CD1c-positive myeloid dendritic cell (primary cell): ENCODE measurements around the gene AXL.
"Not testable (repeated sequence)": the region's sequence is repeated elsewhere in the genome, so short reads cannot be mapped to it uniquely, and the experiment has no call there.

Experiments used
- DNase-seq: peaks from one replicate; pipeline ENCODE4 v3.0.0-alpha.2; 2016; ENCODE audit errors: extremely low spot score

Gene AXL

DNA sequence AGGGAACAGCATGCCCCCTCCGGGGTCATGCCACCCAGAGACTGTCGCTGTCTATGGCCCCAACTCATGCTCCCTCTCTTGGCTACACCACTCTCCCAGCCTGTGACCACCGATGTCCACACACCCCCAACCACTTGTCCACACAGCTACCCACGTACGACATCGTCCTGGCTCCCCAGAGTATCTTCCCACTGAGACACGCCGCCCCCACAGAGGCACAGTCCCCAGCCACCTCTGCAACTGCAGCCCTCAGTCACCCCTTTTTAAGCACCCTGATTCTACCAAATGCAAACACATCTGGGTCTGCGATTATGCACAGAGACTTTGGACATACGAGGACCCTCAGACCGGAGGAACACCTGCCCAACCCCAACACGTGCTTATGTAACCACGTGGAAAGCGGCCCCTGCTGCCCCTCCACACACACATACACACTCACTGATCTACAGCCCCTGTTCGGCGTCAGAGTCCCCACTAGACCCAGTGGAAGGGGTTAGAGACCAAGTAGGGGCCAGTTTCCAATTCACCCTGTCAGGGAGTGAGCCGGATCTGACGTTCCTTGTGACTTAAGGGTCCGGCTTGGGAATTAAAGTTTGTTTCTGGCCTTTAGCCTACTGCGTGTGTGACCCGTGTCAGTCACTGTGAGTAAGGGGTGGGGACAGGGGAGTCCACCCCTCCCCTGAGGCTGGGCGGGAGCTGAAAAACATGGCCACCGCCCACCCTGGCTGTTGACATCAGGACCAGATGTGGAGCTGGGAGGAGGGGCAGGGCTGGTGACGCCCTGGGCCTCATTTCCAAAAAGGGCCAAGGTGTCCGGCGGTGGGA lies 11.9 kb upstream of the AXL start:
- DNase-seq = no peak

DNA sequence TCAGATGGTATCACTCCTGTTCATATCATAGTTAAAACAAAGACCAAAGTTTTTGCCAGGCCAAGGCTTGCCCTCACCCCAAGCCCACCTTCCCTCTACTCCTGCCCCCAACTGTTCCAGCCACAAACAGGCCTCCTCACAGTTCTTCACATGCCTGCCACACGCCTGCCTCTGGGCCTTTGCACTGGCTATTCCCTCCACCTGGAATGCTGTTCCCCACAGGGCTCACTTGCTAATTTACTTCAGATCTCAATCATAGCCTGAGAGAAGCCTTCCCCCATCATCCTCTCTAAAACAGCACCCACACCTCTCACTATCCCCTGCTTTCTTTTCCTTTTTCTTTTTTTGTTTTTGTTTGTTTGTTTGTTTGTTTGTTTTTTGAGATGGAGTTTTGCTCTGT lies 4.9 kb upstream of the AXL start:
- no peak for DNase-seq

DNA sequence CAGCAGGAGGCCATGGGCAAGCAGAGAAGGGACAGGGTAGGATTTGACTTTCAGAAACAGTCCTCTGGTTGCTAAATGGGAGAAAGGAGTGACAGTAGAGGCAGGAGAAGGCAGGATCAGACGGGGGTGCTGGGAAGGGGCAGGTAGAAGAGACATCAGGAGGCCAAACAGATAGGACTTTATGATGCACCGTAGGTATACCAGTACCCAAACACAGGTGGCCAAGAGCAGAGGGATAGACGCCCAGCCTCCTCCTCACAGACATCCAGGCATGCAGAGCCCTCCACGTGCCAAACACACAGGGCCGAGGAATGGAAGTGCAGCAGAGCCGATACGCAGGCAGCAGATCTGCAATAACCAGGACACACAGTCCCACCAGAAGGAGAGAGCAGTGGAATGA lies 1.3 kb upstream of the AXL start:
- no peak for DNase-seq

GRCh38 chr19:41218249-41218614 lies 791 bp upstream of the AXL start:
- DNase-seq = no peak

- DNase-seq = no peak
Measured at GRCh38 chr19:41219924-41220567, 1.0 kb downstream of the AXL start.

GRCh38 chr19:41220811-41221210 lies 1.8 kb downstream of the AXL start:
- DNase-seq = no peak

DNA sequence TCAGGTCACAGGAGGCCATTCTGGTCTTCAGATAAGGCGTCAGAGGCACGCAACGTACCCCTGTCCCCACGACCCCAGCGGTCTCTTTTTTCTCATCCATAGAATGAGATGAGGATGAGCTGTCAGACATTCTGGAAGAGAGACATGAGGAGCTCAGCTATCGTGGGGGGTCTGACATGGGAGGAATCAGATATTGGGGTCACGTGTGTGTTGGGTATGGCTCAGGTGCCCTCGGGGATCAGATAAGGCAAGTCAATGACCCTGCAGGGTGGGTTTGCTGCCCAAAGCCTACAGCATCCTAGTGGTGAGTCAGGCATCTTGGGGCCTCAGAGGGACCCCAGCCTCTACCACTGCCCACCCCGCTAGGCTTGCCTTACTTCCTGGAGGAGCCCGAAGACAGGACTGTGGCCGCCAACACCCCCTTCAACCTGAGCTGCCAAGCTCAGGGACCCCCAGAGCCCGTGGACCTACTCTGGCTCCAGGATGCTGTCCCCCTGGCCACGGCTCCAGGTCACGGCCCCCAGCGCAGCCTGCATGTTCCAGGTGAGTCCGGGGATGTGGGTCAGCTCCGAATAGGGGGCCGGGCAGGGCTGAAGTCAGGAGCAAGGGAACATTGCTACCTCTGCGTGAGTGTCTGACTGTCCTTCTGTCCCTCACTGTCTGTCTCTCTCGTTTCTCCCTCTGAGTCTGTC lies 2.6 kb downstream of the AXL start:
- no peak for DNase-seq

GRCh38 chr19:41222240-41222639 lies 3.2 kb downstream of the AXL start:
- DNase-seq = no peak

DNA sequence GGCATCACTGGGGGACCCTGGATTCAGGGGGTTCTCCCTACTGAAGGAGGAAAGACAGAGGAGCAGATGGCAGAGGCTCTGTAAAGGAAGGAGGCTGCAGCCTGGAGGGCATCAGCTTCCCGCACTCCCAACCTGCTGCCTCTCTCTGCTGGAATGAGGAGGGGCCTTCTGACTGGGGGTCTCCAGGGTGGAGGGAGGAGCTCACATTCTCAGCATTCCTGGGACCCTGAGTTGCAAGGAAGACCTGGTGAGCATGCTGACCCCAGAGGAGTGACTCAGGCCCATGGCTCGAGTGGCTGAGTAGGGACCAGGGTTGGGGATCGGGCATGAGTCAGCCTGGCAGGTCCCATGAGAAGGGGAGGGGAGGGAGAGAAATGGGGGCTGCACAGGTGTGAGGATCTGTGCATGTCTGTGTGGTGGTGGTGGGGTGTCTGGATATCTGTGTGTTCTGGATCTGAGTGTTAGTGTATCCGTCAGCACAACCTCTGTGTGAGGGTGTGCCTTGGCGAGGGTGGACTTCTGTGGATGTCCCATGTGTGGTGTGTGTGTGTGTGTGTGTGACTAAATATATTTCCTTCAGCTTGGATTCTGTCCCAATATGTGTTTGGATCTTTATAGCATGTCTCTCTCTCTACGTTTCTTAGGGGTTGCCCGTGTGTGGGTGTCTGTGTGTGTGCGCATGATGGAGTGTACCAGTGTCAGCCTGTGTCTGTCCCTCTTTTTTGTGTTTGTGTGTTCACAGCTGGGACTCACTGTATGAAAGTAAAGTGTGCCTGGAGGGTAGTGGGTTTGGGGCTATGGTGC lies 4.6 kb downstream of the AXL start:
- DNase-seq = no peak

- no peak for DNase-seq
Measured at GRCh38 chr19:41224632-41225031, 5.6 kb downstream of the AXL start.

GRCh38 chr19:41225238-41226052 lies 6.4 kb downstream of the AXL start:
- DNase-seq = peak; percentile 83

DNA sequence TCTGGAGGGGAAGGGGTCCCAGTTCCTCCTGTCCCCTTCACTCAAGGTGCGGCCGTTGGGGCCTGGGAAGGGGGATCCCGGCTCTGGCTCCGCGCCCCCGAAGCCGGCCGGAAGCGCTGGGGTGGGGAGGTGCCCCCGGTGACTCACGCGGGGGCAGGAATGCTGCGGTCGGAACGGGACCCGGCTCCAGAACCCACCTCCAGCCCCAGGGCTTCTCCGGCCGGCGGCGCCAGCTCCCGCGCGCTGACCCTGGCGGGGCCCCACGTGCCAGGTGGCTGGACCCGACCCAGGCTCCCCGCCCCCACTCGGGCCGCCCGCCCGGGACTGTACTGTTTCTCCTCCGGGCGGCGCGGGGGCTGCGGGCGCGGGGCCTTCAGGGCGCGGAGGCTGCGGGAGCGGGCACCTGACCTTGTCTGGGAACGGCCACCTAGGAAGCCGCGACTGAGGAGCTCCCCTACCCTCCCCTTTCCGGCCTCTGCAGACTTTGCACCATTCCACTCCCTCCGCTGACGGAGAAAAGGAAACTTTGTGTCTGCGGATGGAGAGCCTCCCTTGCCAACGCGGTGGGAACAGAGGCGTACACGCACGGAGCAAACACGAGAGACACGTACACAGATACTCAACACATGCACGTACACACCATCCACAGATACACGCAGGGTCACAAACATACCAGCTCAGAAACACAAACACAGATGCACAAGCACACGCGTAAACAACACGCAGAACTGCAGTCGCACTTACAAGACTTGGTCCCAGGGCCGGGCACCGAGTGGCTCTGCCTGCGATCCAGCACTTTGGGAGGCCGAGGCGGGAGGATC lies 7.2 kb downstream of the AXL start:
- peak; percentile 65 for DNase-seq

DNA sequence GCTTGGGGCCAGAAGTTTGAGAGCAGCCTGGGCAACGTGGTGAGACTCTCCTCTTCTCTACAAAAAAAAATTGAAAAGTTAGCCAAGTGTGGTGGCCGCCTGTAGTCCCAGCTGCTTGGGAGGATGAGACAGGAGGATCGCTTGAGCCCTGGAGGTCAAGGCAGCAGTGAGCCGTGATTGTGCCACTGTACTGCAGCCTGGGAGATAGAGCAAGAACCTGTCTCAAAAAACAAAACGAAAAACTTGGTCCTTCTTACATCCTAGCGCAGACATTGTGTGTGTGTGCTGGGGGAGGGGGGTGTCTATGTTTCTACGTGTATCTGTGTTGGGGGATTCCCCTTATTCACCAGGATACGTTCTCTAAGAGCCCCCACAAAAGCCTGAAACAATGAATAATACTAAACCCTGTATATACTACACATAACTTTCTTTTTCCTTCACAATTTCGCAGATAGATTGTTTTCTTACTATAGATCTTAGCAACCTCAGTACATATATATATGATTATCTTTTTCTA lies 7.9 kb downstream of the AXL start:
- DNase-seq = no peak

DNA sequence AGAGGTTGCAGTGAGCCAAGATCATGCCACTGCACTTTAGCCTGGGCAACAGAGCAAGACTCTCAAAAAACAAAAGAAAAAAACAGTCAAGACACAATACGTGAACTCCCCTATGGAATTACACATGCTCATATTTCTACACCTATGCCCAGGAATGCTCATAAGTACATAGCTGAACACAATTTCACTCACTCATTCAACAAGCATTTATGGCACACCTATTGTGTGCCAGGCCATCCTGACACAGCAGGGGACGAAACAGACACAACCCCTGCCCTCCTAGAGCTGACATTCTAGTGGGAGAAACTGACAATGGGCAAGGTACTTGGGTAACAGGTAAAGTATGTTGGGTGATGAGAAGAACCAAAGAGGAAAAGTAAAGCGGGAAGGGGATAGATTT lies 9.5 kb downstream of the AXL start:
- no peak for DNase-seq

DNA sequence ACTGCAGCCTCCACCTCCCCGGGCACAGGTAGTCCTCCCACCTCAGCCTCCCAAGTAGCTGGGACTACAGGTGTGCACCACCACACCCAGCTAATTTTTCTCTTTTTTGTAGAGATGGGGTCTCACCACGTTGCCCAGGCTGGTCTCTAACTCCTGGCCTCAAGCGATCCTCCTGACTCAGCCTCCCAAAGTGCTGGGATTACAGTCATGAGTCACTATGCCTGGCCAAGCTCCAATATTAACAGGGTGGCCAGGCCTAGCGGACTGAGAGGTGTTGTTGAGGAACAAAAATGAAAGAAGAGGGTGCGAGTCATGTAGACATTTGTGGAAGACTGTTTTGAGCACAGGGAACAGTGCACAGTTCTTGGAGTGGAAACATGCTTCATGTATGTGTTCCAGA lies 10.3 kb downstream of the AXL start:
- not testable (repeated sequence) for DNase-seq

GRCh38 chr19:41230067-41230857 lies 11.2 kb downstream of the AXL start:
- DNase-seq = no peak

DNA sequence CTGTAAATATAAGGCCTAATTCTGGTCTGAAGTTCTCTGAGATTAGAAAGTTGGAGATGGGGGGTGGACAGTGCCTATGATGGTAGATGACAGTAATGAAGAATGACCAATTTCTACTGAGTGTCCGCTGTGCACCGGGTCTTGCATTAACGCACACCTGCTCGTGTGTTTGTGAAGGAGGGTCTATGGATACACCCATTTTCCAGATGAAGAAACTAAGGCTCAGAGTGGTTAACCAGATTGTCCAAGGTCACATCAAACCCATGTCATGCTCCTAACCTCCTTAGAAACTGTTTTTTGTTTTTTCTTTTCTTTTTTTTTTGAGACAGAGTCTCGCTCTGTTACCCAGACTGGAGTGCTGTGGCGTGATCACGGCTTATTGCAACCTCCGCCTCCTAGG lies 13.7 kb downstream of the AXL start:
- no peak for DNase-seq

- DNase-seq = peak; percentile 94
Measured at GRCh38 chr19:41233748-41234240, 14.8 kb downstream of the AXL start.

- DNase-seq = no peak
Measured at GRCh38 chr19:41234512-41235168, 15.6 kb downstream of the AXL start.
